Hepatocyte (in vitro differentiated cells): ENCODE results near the gene NPAS3. TPM values are rescaled to one million over a fixed set of nuclear protein-coding genes. Genes with fewer than 3 reads are reported as not detected.
A peak's percentile ranks its signal among the peaks of the same experiment; 100 is the strongest.

ENCODE experiments used
- DNase-seq: peaks from one replicate; pipeline ENCODE4 v3.0.0-alpha.2; 2016; ENCODE audit warnings: low spot score
- H2AFZ ChIP-seq: fragments of 200-600 bp; sonication (generic); 2 replicates; pipeline ENCODE4 v1.6.0; 2016; ENCODE audit warnings: antibody characterized with exemption, mild to moderate bottlenecking
- H3K27ac ChIP-seq: fragments of 200-600 bp; sonication (generic); 2 replicates; pipeline ENCODE4 v1.5.1; 2016; ENCODE audit warnings: mild to moderate bottlenecking
- H3K27me3 ChIP-seq: fragments of 200-600 bp; sonication (generic); 2 replicates; pipeline ENCODE4 v1.6.1; 2016
- H3K36me3 ChIP-seq: fragments of 200-600 bp; sonication (generic); replicated peaks from 2 replicates; pipeline ENCODE4 v1.5.1; 2016; ENCODE audit warnings: low read depth; ENCODE audit not compliant: insufficient read depth
- H3K4me1 ChIP-seq: fragments of 200-600 bp; sonication (generic); 2 replicates; pipeline ENCODE4 v1.5.1; 2016; ENCODE audit warnings: mild to moderate bottlenecking, moderate library complexity; ENCODE audit not compliant: insufficient read depth
- H3K4me2 ChIP-seq: fragments of 200-600 bp; sonication (generic); 2 replicates; pipeline ENCODE4 v1.6.0; 2016
- H3K4me3 ChIP-seq: fragments of 200-600 bp; sonication (generic); 2 replicates; pipeline ENCODE4 v1.5.1; 2016; ENCODE audit warnings: mild to moderate bottlenecking
- H3K79me2 ChIP-seq: fragments of 200-600 bp; sonication (generic); 2 replicates; pipeline ENCODE4 v1.6.0; 2017; ENCODE audit warnings: mild to moderate bottlenecking
- H3K9me2 ChIP-seq: fragments of 200-600 bp; sonication (generic); replicated peaks from 2 replicates; pipeline ENCODE4 v1.6.0; 2017; ENCODE audit warnings: mild to moderate bottlenecking; ENCODE audit not compliant: insufficient read depth
- H3K9me3 ChIP-seq: fragments of 200-600 bp; sonication (generic); 2 replicates; pipeline ENCODE4 v1.5.1; 2016; ENCODE audit warnings: low read depth, mild to moderate bottlenecking
- H4K20me1 ChIP-seq: fragments of 200-600 bp; sonication (generic); 2 replicates; pipeline ENCODE4 v1.6.0; 2016; ENCODE audit warnings: mild to moderate bottlenecking; ENCODE audit not compliant: insufficient read depth, poor library complexity, severe bottlenecking
- EZH2 ChIP-seq: fragments of 200-600 bp; sonication (generic); IDR thresholded peaks from 2 replicates; pipeline ENCODE4 v1.6.1; 2016; ENCODE audit warnings: antibody characterized with exemption, mild to moderate bottlenecking, borderline replicate concordance
- EZH2phosphoT487 ChIP-seq: fragments of 200-600 bp; sonication (generic); IDR thresholded peaks from one replicate; pipeline ENCODE4 v1.6.1; 2018; ENCODE audit warnings: antibody characterized with exemption, mild to moderate bottlenecking, low read depth, moderate library complexity; ENCODE audit not compliant: unreplicated experiment, severe bottlenecking
- WGBS: methylation state at CpG from one replicate; pipeline ENCODE4 v1.1.6; 2016; ENCODE audit warnings: low lambda C conversion rate; ENCODE audit errors: missing lambda C conversion rate; 5-methylcytosine and 5-hydroxymethylcytosine counted together
- polyA plus RNA-seq: library from polyadenylated mRNA; unstranded; fragments of >200 nt; fragmentation: Nextera tagmentation; extraction: Ambion mirVana; gene quantifications from 2 replicates; pipeline ENCODE4 v1.2.1, GENCODE V29; 2016
- total RNA-seq: library from RNA; depleted of rRNA; stranded (reverse); fragments of >200 nt; gene quantifications from 2 replicates; pipeline ENCODE4 v1.2.3, GENCODE V29; 2014
- TF ChIP-seq, protein P1 (sequence below): fragments of 200-600 bp; sonication (generic); IDR thresholded peaks from 2 replicates; pipeline ENCODE4 v1.5.1; 2016; ENCODE audit warnings: antibody characterized with exemption, mild to moderate bottlenecking; ENCODE audit not compliant: poor library complexity

Gene NPAS3
- total RNA-seq (0.64 and 1.1 TPM in 2 replicates), polyA plus RNA-seq (0.11 and 0.62 TPM in 2 replicates)

- H4K20me1 ChIP-seq, result peaks cover 4% of the 10 kb centered on the region
- H2AFZ ChIP-seq, result peak within 1 kb of the TSS; percentile 64
- whole genome bisulfite sequencing, result 4% methylated on average over 14 of the region's 92 CpGs
- TF ChIP-seq, protein P1, sequence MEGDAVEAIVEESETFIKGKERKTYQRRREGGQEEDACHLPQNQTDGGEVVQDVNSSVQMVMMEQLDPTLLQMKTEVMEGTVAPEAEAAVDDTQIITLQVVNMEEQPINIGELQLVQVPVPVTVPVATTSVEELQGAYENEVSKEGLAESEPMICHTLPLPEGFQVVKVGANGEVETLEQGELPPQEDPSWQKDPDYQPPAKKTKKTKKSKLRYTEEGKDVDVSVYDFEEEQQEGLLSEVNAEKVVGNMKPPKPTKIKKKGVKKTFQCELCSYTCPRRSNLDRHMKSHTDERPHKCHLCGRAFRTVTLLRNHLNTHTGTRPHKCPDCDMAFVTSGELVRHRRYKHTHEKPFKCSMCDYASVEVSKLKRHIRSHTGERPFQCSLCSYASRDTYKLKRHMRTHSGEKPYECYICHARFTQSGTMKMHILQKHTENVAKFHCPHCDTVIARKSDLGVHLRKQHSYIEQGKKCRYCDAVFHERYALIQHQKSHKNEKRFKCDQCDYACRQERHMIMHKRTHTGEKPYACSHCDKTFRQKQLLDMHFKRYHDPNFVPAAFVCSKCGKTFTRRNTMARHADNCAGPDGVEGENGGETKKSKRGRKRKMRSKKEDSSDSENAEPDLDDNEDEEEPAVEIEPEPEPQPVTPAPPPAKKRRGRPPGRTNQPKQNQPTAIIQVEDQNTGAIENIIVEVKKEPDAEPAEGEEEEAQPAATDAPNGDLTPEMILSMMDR, result no peak
- TF ChIP-seq EZH2phosphoT487 (no peak), EZH2 (no peak)
- H3K4me1 ChIP-seq, result peaks cover 16% of the 10 kb centered on the region
- peak within 1 kb of the TSS; percentile 96 for H3K4me2 ChIP-seq
- peaks cover 69% of the 10 kb centered on the region for H3K27me3 ChIP-seq
- H3K9me2 ChIP-seq, result no peaks in the 10 kb centered on the region
- DNase-seq, result peak; percentile 35
- H3K27ac ChIP-seq, result no peak within 1 kb of the TSS
- H3K4me3 ChIP-seq, result peak within 1 kb of the TSS; percentile 71
- H3K36me3 ChIP-seq, result no peaks in the 10 kb centered on the region
- no peaks in the 10 kb centered on the region for H3K9me3 ChIP-seq
- H3K79me2 ChIP-seq, result no peaks in the 10 kb centered on the region
Observed at GRCh38 chr14:32938719-32939253, at the start of gene NPAS3. NPAS3 (plus strand) TSS chr14:32938879.

DNA sequence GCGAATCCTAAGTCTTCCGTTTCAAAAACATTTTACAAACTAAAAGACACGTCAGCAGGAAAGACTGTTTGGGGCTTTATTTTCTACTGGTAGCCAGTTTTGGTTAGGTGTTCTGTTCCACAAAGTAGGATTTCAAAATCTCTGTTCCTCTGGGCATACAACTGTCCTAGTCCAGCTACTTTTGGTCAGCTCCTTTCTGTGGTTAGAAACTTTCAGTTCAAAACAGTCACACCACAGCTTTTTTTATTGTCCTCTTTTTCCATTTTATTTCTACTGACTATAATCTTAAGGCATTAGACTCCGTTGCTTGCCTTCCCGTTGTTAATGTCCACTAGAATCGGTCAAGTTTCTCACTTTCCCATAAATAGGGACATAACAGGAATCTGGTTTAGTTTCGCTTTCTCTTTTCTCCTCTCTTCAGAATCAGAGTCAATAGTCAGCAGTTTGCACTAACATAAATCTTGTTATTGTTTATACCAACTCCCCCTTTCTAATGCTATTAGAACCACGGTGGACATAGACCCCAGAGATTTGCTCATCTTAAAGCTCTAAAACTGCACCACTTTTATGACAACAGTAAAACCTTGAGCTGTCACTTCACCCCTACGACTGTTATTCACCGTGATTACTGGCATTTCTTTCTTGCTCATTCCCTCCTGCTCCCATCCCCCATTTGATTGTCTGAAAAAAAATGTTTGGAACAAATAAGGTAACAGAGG lies 41.5 kb upstream of the NPAS3 start:
- no peaks in the 10 kb centered on the region for H3K27me3 ChIP-seq
- TF ChIP-seq, protein P1, result no peak
- TF ChIP-seq EZH2 (no peak), EZH2phosphoT487 (no peak)
- 68% methylated on average over 10 of the region's 10 CpGs for WGBS
- H3K4me1 ChIP-seq, result no peaks in the 10 kb centered on the region
- H4K20me1 ChIP-seq, result no peaks in the 10 kb centered on the region
- no peaks in the 10 kb centered on the region for H3K9me3 ChIP-seq
- H2AFZ ChIP-seq, result peak overlapping the region; percentile 48
- H3K4me2 ChIP-seq, result peak overlapping the region; percentile 71
- no peaks in the 10 kb centered on the region for H3K36me3 ChIP-seq
- peak overlapping the region; percentile 42 for H3K4me3 ChIP-seq
- no peaks in the 10 kb centered on the region for H3K79me2 ChIP-seq
- no peak for DNase-seq
- H3K27ac ChIP-seq, result no peak overlapping the region
- no peaks in the 10 kb centered on the region for H3K9me2 ChIP-seq

DNA sequence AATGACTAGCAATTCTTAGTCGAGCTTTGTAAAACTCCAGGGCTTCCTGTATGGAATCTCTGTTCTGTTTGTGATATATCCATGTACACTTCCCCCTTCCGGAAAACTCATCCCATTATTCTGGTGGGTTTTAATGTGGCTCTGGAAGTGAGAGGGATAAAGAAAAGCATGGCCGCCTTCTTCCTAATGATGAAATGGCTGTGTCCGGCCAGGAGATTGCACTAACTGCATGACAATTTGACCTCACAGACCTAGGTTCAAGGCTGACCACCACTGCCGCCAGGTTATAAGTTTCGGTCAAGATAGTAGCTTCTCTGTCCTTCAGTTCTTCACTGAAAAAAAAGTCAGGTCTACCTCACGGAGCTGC lies 41.0 kb upstream of the NPAS3 start:
- Histone ChIP-seq H3K4me2 (peak overlapping the region; percentile 71), H3K79me2 (no peaks in the 10 kb centered on the region), H3K27ac (no peak overlapping the region), H3K27me3 (no peaks in the 10 kb centered on the region), H3K4me1 (no peaks in the 10 kb centered on the region), H3K36me3 (no peaks in the 10 kb centered on the region), H3K9me3 (no peaks in the 10 kb centered on the region), H3K4me3 (peak overlapping the region; percentile 42), H4K20me1 (no peaks in the 10 kb centered on the region), H3K9me2 (no peaks in the 10 kb centered on the region), H2AFZ (peak overlapping the region; percentile 48)
- TF ChIP-seq, protein P1, result no peak
- TF ChIP-seq EZH2, result no peak
- TF ChIP-seq EZH2phosphoT487, result no peak
- WGBS, result 91% methylated on average over 7 of the region's 7 CpGs
- DNase-seq, result no peak
